OCI-LY7 (cell line): ENCODE measurements around the gene ERC1.

Experiments
- EZH2phosphoT487 ChIP-seq: fragments of 200-600 bp; sonication (generic); IDR thresholded peaks from 2 replicates; pipeline ENCODE4 v1.6.1; 2018; ENCODE audit warnings: low read depth, borderline replicate concordance, mild to moderate bottlenecking, mixed run types, antibody characterized with exemption, low read length, moderate library complexity, mixed read lengths
- TF ChIP-seq, protein P1 (sequence below): fragments of 200-600 bp; sonication (generic); conservative IDR thresholded peaks from 2 replicates; pipeline ENCODE4 v1.5.1; 2014; ENCODE audit warnings: mild to moderate bottlenecking, antibody characterized with exemption, low read length, moderate library complexity, mixed read lengths

DNA sequence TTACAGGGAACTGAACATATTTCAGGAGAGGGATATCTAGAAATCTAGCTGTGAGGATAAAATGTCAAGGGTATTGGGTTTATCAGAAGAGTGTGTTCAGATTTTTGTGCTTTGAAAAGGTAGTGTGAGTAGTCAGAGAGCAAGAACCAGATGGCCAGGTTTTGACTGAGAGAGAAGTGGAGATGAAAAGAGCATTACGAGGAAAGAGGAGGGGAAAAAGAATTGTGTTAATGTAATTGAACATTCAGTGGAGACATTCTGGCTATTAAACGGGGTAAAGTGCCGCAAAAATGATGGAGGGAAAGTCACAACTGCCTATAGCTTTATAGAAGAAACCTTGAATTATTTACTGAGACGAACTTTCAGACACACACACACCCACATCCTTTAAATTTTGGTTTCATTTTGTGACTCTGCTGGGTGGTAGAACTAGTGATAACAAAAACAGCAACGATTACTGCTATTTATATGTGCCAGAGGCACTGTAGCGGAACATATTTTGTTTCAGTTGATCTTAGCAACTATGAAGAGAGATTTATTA, 213.6 kb downstream of the ERC1 start:
- TF ChIP-seq, protein P1, sequence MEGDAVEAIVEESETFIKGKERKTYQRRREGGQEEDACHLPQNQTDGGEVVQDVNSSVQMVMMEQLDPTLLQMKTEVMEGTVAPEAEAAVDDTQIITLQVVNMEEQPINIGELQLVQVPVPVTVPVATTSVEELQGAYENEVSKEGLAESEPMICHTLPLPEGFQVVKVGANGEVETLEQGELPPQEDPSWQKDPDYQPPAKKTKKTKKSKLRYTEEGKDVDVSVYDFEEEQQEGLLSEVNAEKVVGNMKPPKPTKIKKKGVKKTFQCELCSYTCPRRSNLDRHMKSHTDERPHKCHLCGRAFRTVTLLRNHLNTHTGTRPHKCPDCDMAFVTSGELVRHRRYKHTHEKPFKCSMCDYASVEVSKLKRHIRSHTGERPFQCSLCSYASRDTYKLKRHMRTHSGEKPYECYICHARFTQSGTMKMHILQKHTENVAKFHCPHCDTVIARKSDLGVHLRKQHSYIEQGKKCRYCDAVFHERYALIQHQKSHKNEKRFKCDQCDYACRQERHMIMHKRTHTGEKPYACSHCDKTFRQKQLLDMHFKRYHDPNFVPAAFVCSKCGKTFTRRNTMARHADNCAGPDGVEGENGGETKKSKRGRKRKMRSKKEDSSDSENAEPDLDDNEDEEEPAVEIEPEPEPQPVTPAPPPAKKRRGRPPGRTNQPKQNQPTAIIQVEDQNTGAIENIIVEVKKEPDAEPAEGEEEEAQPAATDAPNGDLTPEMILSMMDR = no peak
- TF ChIP-seq EZH2phosphoT487 = no peak
